ENCODE data around the gene FOXP4. TPM values are rescaled to one million over a fixed set of nuclear protein-coding genes. Genes with fewer than 3 reads are reported as not detected.
A peak's percentile ranks its signal among the peaks of the same experiment; 100 is the strongest.

FOXP4 gene
- total and polyA plus RNA-seq, 2 of the 13 experiments (the other 11 are each of a cell fraction or from before 2014, with no cell fraction given) = 11.0 to 12.4 TPM

GRCh38 chr6:41536795-41537758 is 9.1 kb upstream of the FOXP4 start:
- WGBS (ENCODE audit: low lambda C conversion rate) = 95% methylated on average over 18 of the region's 18 CpGs
- no peak for DNase-seq (ENCODE audit: low spot score)
- ChIA-PET CTCF (ENCODE audit: low intra/inter-chr PET ratio, low total read pairs) (no interaction called here), POLR2A (interaction anchor here (1.2 to 3.9 kb wide), 6 partner anchors 8 to 20 kb away, joined by 3 to 38 read pairs (median 16); no protein-coding TSS in a partner anchor)
- no peak overlapping the region for H3K4me2 ChIP-seq (ENCODE audit: low read depth, low read length)
- no peak overlapping the region for H3K9ac ChIP-seq (ENCODE audit: insufficient read depth, low read depth, low read length)
- H3K79me2 ChIP-seq (ENCODE audit: insufficient read depth, low read length) = no peaks in the 10 kb centered on the region
- H2AFZ ChIP-seq (ENCODE audit: low read length) = no peak overlapping the region
- H3K27ac ChIP-seq (ENCODE audit: extremely low read length, insufficient read depth, low read length) = no peak overlapping the region
- BruUV-seq (replicated peaks) = no TSS peak
- no peak; the same call in 2 of the 3 replicates for ATAC-seq
- in situ Hi-C loops (cut with HindIII; ENCODE audit: extremely low pct_ligation_motif_present, low pct_unique_long_range_greater_than_20kb) = no loop called here
- H4K20me1 ChIP-seq (ENCODE audit: insufficient read depth, low read length) = no peaks in the 10 kb centered on the region
- intact Hi-C loops (cut with micrococcal nuclease; ENCODE audit: unreplicated experiment) = no loop called here
- H3K27me3 ChIP-seq (ENCODE audit: control insufficient read depth in 1 of 2, insufficient read depth in 2 of 2, low read length in 2 of 2) = no peaks in the 10 kb centered on the region
- H3K9me3 ChIP-seq (ENCODE audit: low read length) = no peaks in the 10 kb centered on the region
- peaks cover 30% of the 10 kb centered on the region for H3K4me1 ChIP-seq (ENCODE audit: insufficient read depth, low read length)
- no peak for FAIRE-seq
- H3K36me3 ChIP-seq (replicated peaks in 1 of 2; ENCODE audit: control insufficient read depth in 1 of 2, insufficient read depth in 2 of 2, low read length in 2 of 2) = no peaks in the 10 kb centered on the region; a peak in 1 of 5 replicates
- no peak overlapping the region for H3K4me3 ChIP-seq (replicated peaks in 1 of 3; ENCODE audit: insufficient read depth in 1 of 3, low read depth in 2 of 3, low read length in 3 of 3)
- 0 out of 2 replicates have a peak, but pooled peaks have one; percentile 32 for TF ChIP-seq ZNF746 (CRISPR knock-in tag; IDR thresholded peaks at IDR 0.05)
- TF ChIP-seq SMAD3 (CRISPR knock-in tag; IDR thresholded peaks at IDR 0.05) = no peak
- TF ChIP-seq ZNF770 (CRISPR knock-in tag; IDR thresholded peaks at IDR 0.05) = peak; percentile 73
- TF ChIP-seq ZNF761 (CRISPR knock-in tag; conservative IDR thresholded peaks at IDR 0.05) = 0 out of 2 replicates have a peak, but pooled peaks have one; percentile 40
- TF ChIP-seq HNRNPH1 (optimal IDR thresholded peaks at IDR 0.05; ENCODE audit: low read depth, low read length) = no peak
- TF ChIP-seq THAP7 (CRISPR knock-in tag; IDR thresholded peaks at IDR 0.05) = no peak
- TF ChIP-seq, protein P1, sequence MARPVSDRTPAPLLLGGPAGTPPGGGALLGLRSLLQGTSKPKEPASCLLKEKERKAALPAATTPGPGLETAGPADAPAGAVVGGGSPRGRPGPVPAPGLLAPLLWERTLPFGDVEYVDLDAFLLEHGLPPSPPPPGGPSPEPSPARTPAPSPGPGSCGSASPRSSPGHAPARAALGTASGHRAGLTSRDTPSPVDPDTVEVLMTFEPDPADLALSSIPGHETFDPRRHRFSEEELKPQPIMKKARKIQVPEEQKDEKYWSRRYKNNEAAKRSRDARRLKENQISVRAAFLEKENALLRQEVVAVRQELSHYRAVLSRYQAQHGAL (CRISPR knock-in tag; IDR thresholded peaks at IDR 0.05; ENCODE audit: not compliant biosample characterization) = no peak
- TF ChIP-seq ZNF234 (CRISPR knock-in tag; conservative IDR thresholded peaks at IDR 0.05) = no peak
- TF ChIP-seq AGO2 (optimal IDR thresholded peaks at IDR 0.05; ENCODE audit: low read depth, low read length) = peak; percentile 19
- TF ChIP-seq ZBTB49 (CRISPR knock-in tag; IDR thresholded peaks at IDR 0.05; ENCODE audit: borderline replicate concordance) = no peak
- no peak for TF ChIP-seq MAF1 (CRISPR knock-in tag; IDR thresholded peaks at IDR 0.05; ENCODE audit: borderline replicate concordance)
- TF ChIP-seq BRCA1 (CRISPR knock-in tag; IDR thresholded peaks at IDR 0.05) = no peak
- TF ChIP-seq, protein P2, sequence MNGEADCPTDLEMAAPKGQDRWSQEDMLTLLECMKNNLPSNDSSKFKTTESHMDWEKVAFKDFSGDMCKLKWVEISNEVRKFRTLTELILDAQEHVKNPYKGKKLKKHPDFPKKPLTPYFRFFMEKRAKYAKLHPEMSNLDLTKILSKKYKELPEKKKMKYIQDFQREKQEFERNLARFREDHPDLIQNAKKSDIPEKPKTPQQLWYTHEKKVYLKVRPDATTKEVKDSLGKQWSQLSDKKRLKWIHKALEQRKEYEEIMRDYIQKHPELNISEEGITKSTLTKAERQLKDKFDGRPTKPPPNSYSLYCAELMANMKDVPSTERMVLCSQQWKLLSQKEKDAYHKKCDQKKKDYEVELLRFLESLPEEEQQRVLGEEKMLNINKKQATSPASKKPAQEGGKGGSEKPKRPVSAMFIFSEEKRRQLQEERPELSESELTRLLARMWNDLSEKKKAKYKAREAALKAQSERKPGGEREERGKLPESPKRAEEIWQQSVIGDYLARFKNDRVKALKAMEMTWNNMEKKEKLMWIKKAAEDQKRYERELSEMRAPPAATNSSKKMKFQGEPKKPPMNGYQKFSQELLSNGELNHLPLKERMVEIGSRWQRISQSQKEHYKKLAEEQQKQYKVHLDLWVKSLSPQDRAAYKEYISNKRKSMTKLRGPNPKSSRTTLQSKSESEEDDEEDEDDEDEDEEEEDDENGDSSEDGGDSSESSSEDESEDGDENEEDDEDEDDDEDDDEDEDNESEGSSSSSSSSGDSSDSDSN (CRISPR knock-in tag; IDR thresholded peaks at IDR 0.05) = no peak
- no peak for TF ChIP-seq AGO1 (IDR thresholded peaks at IDR 0.05; ENCODE audit: low read depth, low read length, poor library complexity, severe bottlenecking)

All from HepG2 (cell line).